HepG2 (cell line): ENCODE results near the gene HSPB9. TPM values are rescaled to one million over a fixed set of nuclear protein-coding genes. Genes with fewer than 3 reads are reported as not detected.
"Not testable (repeated sequence)": the region's sequence is repeated elsewhere in the genome, so short reads cannot be mapped to it uniquely, and the experiment has no call there.

Source experiments
- ATAC-seq: fragments of 200-7000 bp; cut with Tn5 transposase; 3 replicates; pipeline ENCODE4 v1.9.1; 2020; ENCODE audit warnings: mild to moderate bottlenecking, moderate library complexity
- BruUV-seq: library from RNA; stranded (reverse); fragments of 400-500 nt; replicated peaks from 2 replicates; lab custom pipeline; 2021; lab: Mats Ljungman, UMichigan
- CTCF ChIA-PET: fragments of 300-600 bp; formaldehyde crosslinking; extraction: SDS; loops from one replicate; lab custom pipeline; 2021; ENCODE audit warnings: low total read pairs, inconsistent platforms, low intra/inter-chr PET ratio; lab: Yijun Ruan, JAX
- POLR2A ChIA-PET: fragments of 350-600 bp; sonication (Branson Sonifier 250); formaldehyde crosslinking; loops from one replicate; lab custom pipeline; 2020; ENCODE audit warnings: antibody characterized with exemption, inconsistent platforms; lab: Yijun Ruan, JAX
- DNase-seq: peaks from one replicate; pipeline ENCODE4 v3.0.0-alpha.2; 2015; ENCODE audit warnings: low spot score
- FAIRE-seq: peaks from 3 replicates; lab custom pipeline; 2011; peaks lifted over from hg19 to GRCh38; lab: Jason Lieb, UNC
- H2AFZ ChIP-seq: one replicate; pipeline ENCODE4 v1.6.1; 2011; ENCODE audit warnings: low read length, inconsistent platforms
- H3K27ac ChIP-seq: fragments of 300-600 bp; 3 replicates; pipeline ENCODE4 v1.8.0; 2011; ENCODE audit warnings: mixed run types, mild to moderate bottlenecking, mixed read lengths, low read length, inconsistent platforms; ENCODE audit not compliant: insufficient read depth; ENCODE audit errors: extremely low read length
- H3K27me3 ChIP-seq, 2 experiments: fragments of 200-600 bp in 1 of 2; 2 replicates in 1 of 2; 3 replicates in 1 of 2; pipeline versions ENCODE4 v1.6.0 to v1.8.0; 2011; ENCODE audit warnings: low read length in 2 of 2, mild to moderate bottlenecking in 2 of 2, moderate library complexity in 2 of 2, inconsistent platforms in 1 of 2; ENCODE audit not compliant: insufficient read depth in 2 of 2, control insufficient read depth in 1 of 2
- H3K36me3 ChIP-seq, 2 experiments: fragments of 200-600 bp in 1 of 2; replicated peaks in 1 of 2; 2 replicates in 1 of 2; 3 replicates in 1 of 2; pipeline versions ENCODE4 v1.5.1 to v1.8.0; 2011; ENCODE audit warnings: low read length in 2 of 2, inconsistent platforms in 1 of 2; ENCODE audit not compliant: insufficient read depth in 2 of 2, control insufficient read depth in 1 of 2
- H3K4me1 ChIP-seq: 2 replicates; pipeline ENCODE4 v1.5.1; 2012; ENCODE audit warnings: low read length, inconsistent platforms; ENCODE audit not compliant: insufficient read depth
- H3K4me2 ChIP-seq: 2 replicates; pipeline ENCODE4 v1.6.0; 2011; ENCODE audit warnings: low read depth, low read length, inconsistent platforms
- H3K4me3 ChIP-seq, 3 experiments: fragments of 200-600 bp in 1 of 3; sonication (generic), shearing (Covaris generic) in 1 of 3; replicated peaks in 1 of 3; 2 replicates each; pipeline ENCODE4 v1.5.1; 2011 to 2016; ENCODE audit warnings: low read length in 3 of 3, inconsistent platforms in 2 of 3, low read depth in 2 of 3, mild to moderate bottlenecking in 2 of 3, control low read depth in 1 of 3, mixed read lengths in 1 of 3; ENCODE audit not compliant: insufficient read depth in 1 of 3
- H3K79me2 ChIP-seq: one replicate; pipeline ENCODE4 v1.6.1; 2011; ENCODE audit warnings: low read length, inconsistent platforms; ENCODE audit not compliant: insufficient read depth
- H3K9ac ChIP-seq: 2 replicates; pipeline ENCODE4 v1.6.0; 2011; ENCODE audit warnings: mild to moderate bottlenecking, low read depth, low read length, inconsistent platforms; ENCODE audit not compliant: insufficient read depth
- H3K9me3 ChIP-seq: 2 replicates; pipeline ENCODE4 v1.5.1; 2012; ENCODE audit warnings: mild to moderate bottlenecking, low read length
- H4K20me1 ChIP-seq: 2 replicates; pipeline ENCODE4 v1.6.0; 2011; ENCODE audit warnings: inconsistent platforms, mild to moderate bottlenecking, low read length, moderate library complexity; ENCODE audit not compliant: insufficient read depth
- ADNP ChIP-seq: sonication (generic); formaldehyde crosslinking; IDR thresholded peaks from 2 replicates; pipeline ENCODE4 v1.4.0; 2020; ENCODE audit warnings: missing genetic modification reagents
- FOSL2 ChIP-seq: sonication (generic); formaldehyde crosslinking; IDR thresholded peaks from 2 replicates; pipeline ENCODE4 v1.4.0; 2020; ENCODE audit warnings: missing genetic modification reagents
- FOXA1 ChIP-seq, 2 experiments: fragments of 450-650 bp in 1 of 2; sonication (generic) in 1 of 2; formaldehyde crosslinking in 1 of 2; IDR thresholded peaks; 2 replicates each; pipeline versions ENCODE4 v1.4.0 to v1.6.1; 2016 to 2020; ENCODE audit warnings: missing genetic modification reagents in 1 of 2
- FOXA3 ChIP-seq: IDR thresholded peaks from 2 replicates; pipeline ENCODE4 v1.6.1; 2016; ENCODE audit warnings: missing genetic modification reagents, missing compliant biosample characterization
- GATAD2A ChIP-seq: IDR thresholded peaks from 2 replicates; pipeline ENCODE4 v1.6.1; 2016
- HNF4A ChIP-seq: sonication (generic); formaldehyde crosslinking; IDR thresholded peaks from 2 replicates; pipeline ENCODE4 v1.4.0; 2020; ENCODE audit warnings: missing genetic modification reagents
- MED1 ChIP-seq: sonication (generic); formaldehyde crosslinking; IDR thresholded peaks from 2 replicates; pipeline ENCODE4 v1.4.0; 2020; ENCODE audit warnings: missing genetic modification reagents
- NFE2 ChIP-seq: sonication (generic); formaldehyde crosslinking; IDR thresholded peaks from 2 replicates; pipeline ENCODE4 v1.4.0; 2020; ENCODE audit warnings: missing genetic modification reagents
- NR2F1 ChIP-seq, 2 experiments: fragments of 450-650 bp in 1 of 2; formaldehyde crosslinking in 1 of 2; IDR thresholded peaks; 2 replicates each; pipeline versions ENCODE4 v1.5.0 to v1.6.1; 2016 to 2020; ENCODE audit warnings: mild to moderate bottlenecking in 1 of 2, missing compliant biosample characterization in 1 of 2, missing genetic modification reagents in 1 of 2, moderate library complexity in 1 of 2
- POLR2A ChIP-seq, 2 experiments: IDR thresholded peaks; 2 replicates each; pipeline ENCODE4 v1.6.1; 2011; ENCODE audit warnings: low read depth in 2 of 2, low read length in 2 of 2, mild to moderate bottlenecking in 1 of 2, moderate library complexity in 1 of 2; ENCODE audit not compliant: insufficient read depth in 1 of 2
- RARA ChIP-seq: IDR thresholded peaks from 2 replicates; pipeline ENCODE4 v1.6.1; 2016; ENCODE audit warnings: missing genetic modification reagents, missing compliant biosample characterization
- TEAD3 ChIP-seq: optimal IDR thresholded peaks from 2 replicates; pipeline ENCODE3; 2016; ENCODE audit warnings: borderline replicate concordance
- TFAP4 ChIP-seq: sonication (generic); IDR thresholded peaks from 2 replicates; pipeline ENCODE4 v1.6.1; 2016; ENCODE audit warnings: low read depth, borderline replicate concordance
- YEATS2 ChIP-seq: sonication (generic); formaldehyde crosslinking; IDR thresholded peaks from 2 replicates; pipeline ENCODE4 v1.4.0; 2020; ENCODE audit warnings: missing genetic modification reagents, borderline replicate concordance
- ZGPAT ChIP-seq: IDR thresholded peaks from 2 replicates; pipeline ENCODE4 v1.6.1; 2016; ENCODE audit warnings: mild to moderate bottlenecking
- ZNF629 ChIP-seq: sonication (generic); formaldehyde crosslinking; conservative IDR thresholded peaks from 2 replicates; pipeline ENCODE4 v1.5.0; 2020; ENCODE audit warnings: missing genetic modification reagents
- ZNF878 ChIP-seq: sonication (generic); formaldehyde crosslinking; IDR thresholded peaks from 2 replicates; pipeline ENCODE4 v1.8.1; 2023; ENCODE audit warnings: mild to moderate bottlenecking, missing genetic modification reagents, moderate library complexity
- WGBS: methylation state at CpG from one replicate; pipeline ENCODE4 v1.1.6; 2017; ENCODE audit warnings: low lambda C conversion rate; 5-methylcytosine and 5-hydroxymethylcytosine counted together
- in situ Hi-C: cut with HindIII; loops from 2 replicates; pipeline ENCODE4 v1.10.0; 2017; ENCODE audit warnings: low pct_unique_long_range_greater_than_20kb; ENCODE audit not compliant: extremely low pct_ligation_motif_present
- intact Hi-C: fragments of 100-400 bp; cut with micrococcal nuclease; formaldehyde crosslinking; loops from one replicate; pipeline ENCODE4 v1.10.0; 2022; ENCODE audit not compliant: unreplicated experiment
- polyA plus RNA-seq, 8 experiments: library from polyadenylated mRNA; depleted of rRNA in 3 of 8; stranded (reverse) in 7 of 8; unstranded in 1 of 8; fragments of >200 nt; fragmentation: Illumina TruSeq in 4 of 8; extraction: Trizol in 4 of 8; gene quantifications; 2 replicates each; pipeline versions ENCODE4 v1.2.1 to v1.2.3, GENCODE V29; 2011 to 2016; ENCODE audit warnings: low read depth in 4 of 8, missing spikeins in 1 of 8, mixed read lengths in 1 of 8; ENCODE audit not compliant: insufficient read depth in 1 of 8
- total RNA-seq, 5 experiments: library from RNA; depleted of rRNA; stranded (reverse); fragments of >200 nt; fragmentation: Illumina TruSeq; extraction: Trizol; gene quantifications; 2 replicates each; pipeline ENCODE4 v1.2.3, GENCODE V29; 2016; ENCODE audit warnings: low read depth in 1 of 5

The HSPB9 gene
- total and polyA plus RNA-seq, 2 of the 13 experiments (the other 11 are each of a cell fraction or from before 2014, with no cell fraction given): 0.05 to 0.24 TPM

DNA sequence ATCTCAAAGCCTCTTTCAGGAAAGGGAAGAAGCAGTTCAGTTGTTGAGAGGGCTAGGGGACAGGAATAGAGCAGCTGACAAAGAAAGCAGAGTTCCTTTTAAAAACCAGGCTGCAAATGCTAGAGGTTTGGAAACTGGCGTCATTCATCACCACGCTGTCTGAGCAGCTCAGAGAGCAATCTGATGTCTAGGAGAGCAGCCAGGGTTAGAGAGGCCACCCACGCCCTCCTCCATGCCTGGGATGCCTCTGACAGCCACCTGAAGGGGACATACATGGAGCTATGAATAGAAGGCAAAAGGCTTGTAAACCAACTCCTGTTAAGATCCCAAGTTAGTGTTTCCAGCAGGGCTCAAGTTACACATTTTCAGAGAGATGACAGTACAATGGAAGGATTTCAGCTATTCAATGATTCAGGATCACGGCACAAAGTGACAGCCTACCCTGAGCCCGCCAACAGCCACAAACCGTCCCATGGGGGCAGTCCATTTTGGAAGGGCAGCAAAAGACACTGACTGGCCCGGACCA is 19.8 kb downstream of the HSPB9 start:
- Histone ChIP-seq H3K27me3 (no peaks in the 10 kb centered on the region), H3K27ac (peak overlapping the region; percentile 39), H3K4me2 (no peak overlapping the region), H3K79me2 (peaks cover 62% of the 10 kb centered on the region), H3K9ac (no peak overlapping the region), H3K36me3 (peaks cover 19 to 41% of the 10 kb centered on the region in 2 experiments), H3K9me3 (no peaks in the 10 kb centered on the region), H3K4me3 (no peak overlapping the region), H4K20me1 (peaks cover 4% of the 10 kb centered on the region), H3K4me1 (peaks cover 22% of the 10 kb centered on the region), H2AFZ (no peak overlapping the region)
- BruUV-seq: TSS peak; percentile 8
- POLR2A ChIA-PET: interaction anchor here (1.9 to 2.3 kb wide), 2 partner anchors 11 to 21 kb away, joined by 9 read pairs; partner anchors contain the start of gene KAT2A
- ATAC-seq (peak; percentile 21; the same call in 2 of the 3 replicates), DNase-seq (no peak), FAIRE-seq (no peak)
- CTCF ChIA-PET: no interaction called here
- 95% methylated on average over 7 of the region's 7 CpGs for WGBS
- TF ChIP-seq NFE2 (CRISPR knock-in tag) (no peak), YEATS2 (0 out of 2 replicates have a peak, but pooled peaks have one; percentile 5), POLR2A (IDR thresholded peaks at IDR 0.05; ENCODE audit: insufficient read depth in 1 of 2, low read depth in 2 of 2, low read length in 2 of 2) (peak in 1 of 2 experiments; percentile 22; a peak in 1 of 4 replicates)
- in situ Hi-C loops: no loop called here
- intact Hi-C loops: no loop called here

GRCh38 chr17:42143138-42143537 is 20.5 kb downstream of the HSPB9 start:
- POLR2A ChIA-PET: interaction anchor here (1.9 to 2.3 kb wide), 2 partner anchors 10 to 22 kb away, joined by 9 read pairs; partner anchors contain the start of gene KAT2A
- H3K4me3 ChIP-seq; intact Hi-C loops; H3K9me3 ChIP-seq; H3K27me3 ChIP-seq; H3K9ac ChIP-seq; H3K4me2 ChIP-seq; H4K20me1 ChIP-seq; FAIRE-seq; H2AFZ ChIP-seq; in situ Hi-C loops; CTCF ChIA-PET; BruUV-seq; TF ChIP-seq FOXA1 (IDR thresholded peaks at IDR 0.05): not testable (repeated sequence)
- 61% methylated on average over 4 of the region's 4 CpGs for WGBS
- ATAC-seq (peak; percentile 70), DNase-seq (peak; percentile 82)
- Histone ChIP-seq H3K27ac (peak overlapping the region; percentile 39), H3K4me1 (peaks cover 22% of the 10 kb centered on the region), H3K36me3 (peaks cover 20 to 46% of the 10 kb centered on the region in 2 experiments), H3K79me2 (peaks cover 63% of the 10 kb centered on the region)
- TF ChIP-seq TFAP4 (peak; percentile 93), ZNF629 (CRISPR knock-in tag) (peak; percentile 55), HNF4A (CRISPR knock-in tag) (peak; percentile 47), ADNP (CRISPR knock-in tag) (peak; percentile 33; the same call in 1 of the 2 replicates), NR2F1 (CRISPR knock-in tag; IDR thresholded peaks at IDR 0.05) (0 out of 4 replicates have a peak, but pooled peaks of 1 of the 2 experiments have one; percentile 24), TEAD3 (CRISPR knock-in tag) (peak; percentile 62), MED1 (CRISPR knock-in tag) (0 out of 2 replicates have a peak, but pooled peaks have one; percentile 15), FOXA3 (peak; percentile 43; the same call in 1 of the 2 replicates), GATAD2A (CRISPR knock-in tag) (0 out of 2 replicates have a peak, but pooled peaks have one; percentile 42), FOSL2 (0 out of 2 replicates have a peak, but pooled peaks have one; percentile 17), FOXA1 (CRISPR knock-in tag; IDR thresholded peaks at IDR 0.05) (peak; percentile 71), ZNF878 (CRISPR knock-in tag) (0 out of 2 replicates have a peak, but pooled peaks have one; percentile 30), RARA (CRISPR knock-in tag) (peak; percentile 58), ZGPAT (CRISPR knock-in tag) (peak; percentile 27; the same call in 1 of the 2 replicates)
